HG02763 (cell line): Measurements from ENCODE around the gene RNF128.

ENCODE experiments used
- ATAC-seq: cut with Tn5 transposase; IDR thresholded peaks from one replicate; pipeline ENCODE4 v1.9.1; 2021; ENCODE audit warnings: mild to moderate bottlenecking, moderate library complexity; ENCODE audit not compliant: unreplicated experiment

The RNF128 gene, protein sequence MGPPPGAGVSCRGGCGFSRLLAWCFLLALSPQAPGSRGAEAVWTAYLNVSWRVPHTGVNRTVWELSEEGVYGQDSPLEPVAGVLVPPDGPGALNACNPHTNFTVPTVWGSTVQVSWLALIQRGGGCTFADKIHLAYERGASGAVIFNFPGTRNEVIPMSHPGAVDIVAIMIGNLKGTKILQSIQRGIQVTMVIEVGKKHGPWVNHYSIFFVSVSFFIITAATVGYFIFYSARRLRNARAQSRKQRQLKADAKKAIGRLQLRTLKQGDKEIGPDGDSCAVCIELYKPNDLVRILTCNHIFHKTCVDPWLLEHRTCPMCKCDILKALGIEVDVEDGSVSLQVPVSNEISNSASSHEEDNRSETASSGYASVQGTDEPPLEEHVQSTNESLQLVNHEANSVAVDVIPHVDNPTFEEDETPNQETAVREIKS

DNA sequence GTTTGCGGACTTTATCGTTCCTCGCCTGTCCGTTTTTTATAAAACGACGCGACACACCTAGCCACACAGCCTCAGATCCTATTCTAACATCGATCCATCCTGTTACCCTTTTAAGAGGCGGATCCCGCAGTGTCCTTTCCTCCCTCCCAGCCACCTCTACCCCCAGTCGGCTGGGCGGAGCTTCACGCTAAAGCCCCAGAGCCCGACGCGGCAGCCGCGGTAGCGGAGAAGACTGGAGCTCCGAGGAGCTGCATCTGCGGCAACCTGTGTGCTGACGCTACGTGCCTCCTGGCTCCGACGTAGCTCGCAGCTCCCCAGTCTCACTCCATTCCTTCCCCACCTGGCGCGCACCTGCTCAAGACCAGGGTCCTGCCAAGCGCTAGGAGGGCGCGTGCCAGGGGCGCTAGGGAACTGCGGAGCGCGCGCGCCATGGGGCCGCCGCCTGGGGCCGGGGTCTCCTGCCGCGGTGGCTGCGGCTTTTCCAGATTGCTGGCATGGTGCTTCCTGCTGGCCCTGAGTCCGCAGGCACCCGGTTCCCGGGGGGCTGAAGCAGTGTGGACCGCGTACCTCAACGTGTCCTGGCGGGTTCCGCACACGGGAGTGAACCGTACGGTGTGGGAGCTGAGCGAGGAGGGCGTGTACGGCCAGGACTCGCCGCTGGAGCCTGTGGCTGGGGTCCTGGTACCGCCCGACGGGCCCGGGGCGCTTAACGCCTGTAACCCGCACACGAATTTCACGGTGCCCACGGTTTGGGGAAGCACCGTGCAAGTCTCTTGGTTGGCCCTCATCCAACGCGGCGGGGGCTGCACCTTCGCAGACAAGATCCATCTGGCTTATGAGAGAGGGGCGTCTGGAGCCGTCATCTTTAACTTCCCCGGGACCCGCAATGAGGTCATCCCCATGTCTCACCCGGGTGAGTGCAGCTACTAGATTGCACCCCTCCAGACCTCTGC, at the start of gene RNF128:
TSS of gene RNF128 (plus strand) at position 217 of the 953 bp plus-strand sequence. CDS start at position 430, 213 bp downstream.
- ATAC-seq: no peak

DNA sequence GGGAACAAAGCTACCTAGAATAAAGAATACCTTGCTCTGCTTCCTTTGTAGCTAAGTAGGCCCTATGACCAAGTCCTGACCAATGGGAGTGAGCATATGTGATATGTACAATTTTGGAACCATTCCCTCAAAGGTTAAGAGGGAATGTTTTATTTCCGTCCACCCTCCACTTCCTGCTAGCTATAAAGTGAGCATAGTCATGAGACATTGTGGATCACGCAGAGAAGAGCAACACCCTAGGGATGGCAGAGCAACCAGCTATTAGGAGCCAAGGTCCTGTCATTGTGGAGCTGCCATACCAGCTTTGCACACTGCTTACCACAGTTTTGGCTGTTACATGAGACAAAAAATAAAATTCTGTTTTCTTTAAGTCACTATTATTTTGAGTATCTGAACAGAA, 45.8 kb upstream of the RNF128 start:
- ATAC-seq: no peak

DNA sequence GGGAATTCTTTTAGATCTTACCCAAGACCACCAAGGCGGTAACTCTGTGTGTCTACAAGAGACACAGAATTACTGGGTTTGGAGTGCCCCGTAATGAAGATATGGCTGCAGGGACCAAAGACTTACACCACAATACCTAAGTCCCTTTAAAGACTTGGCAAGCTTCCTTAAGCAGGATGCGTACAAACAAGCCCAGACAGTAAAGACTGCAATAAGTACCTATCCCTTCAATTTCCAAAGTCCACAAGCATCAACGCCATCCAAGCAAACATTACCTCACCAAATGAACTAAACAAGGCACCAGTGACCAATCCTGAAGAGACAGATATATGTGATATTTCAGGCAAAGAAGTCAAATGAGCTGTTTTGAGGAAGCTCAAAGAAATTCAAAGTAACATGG, 42.3 kb upstream of the RNF128 start:
- ATAC-seq: no peak

DNA sequence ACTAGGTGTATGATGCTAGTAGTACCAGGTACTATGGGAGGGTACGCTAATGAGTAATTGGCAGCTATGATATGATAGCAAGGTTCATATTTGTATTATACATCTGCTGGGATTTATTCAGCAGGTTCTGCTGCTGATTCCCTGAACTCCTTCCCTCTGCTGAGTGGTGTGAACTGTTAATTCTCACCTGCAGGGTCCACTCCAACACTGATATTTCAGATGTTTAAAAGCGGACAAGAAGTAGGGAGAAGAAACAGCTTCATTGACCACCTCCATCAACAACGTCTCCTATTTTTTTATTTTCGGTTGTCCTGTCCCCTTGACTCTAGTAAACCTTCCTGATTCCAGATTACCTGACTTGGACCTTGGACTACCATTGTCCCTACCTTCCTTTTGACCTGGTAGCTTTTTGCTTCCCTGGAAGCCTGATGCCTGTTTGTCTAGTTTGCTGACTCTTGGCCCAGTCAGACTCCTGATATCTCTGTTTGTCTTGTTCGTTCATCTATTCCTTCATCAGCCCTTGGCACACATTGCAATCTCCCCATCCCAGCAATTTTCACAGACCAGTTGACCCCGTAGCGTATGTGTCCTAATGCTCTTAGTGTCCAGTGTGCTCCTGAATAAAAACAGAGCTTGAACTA, 34.0 kb upstream of the RNF128 start:
- ATAC-seq: no peak

DNA sequence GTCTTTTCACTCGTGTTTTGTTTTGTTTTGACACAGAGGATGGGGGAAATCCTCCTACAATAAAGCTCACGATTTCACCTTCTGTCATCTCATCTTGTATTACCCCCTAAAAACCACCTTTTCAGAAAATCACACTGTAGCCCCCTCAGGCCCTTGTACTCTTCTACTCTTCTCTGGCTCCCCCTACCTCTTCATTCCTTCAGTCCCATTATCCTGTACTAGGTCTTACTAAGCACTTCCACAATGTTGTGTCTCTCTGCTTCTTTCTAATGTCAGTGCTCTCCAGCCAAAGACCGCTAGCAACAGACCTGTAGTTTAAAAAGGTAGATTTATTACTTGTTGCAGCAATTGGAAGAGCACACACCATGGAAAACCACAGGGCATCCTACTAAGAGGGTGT, 30.0 kb upstream of the RNF128 start:
- no peak for ATAC-seq

DNA sequence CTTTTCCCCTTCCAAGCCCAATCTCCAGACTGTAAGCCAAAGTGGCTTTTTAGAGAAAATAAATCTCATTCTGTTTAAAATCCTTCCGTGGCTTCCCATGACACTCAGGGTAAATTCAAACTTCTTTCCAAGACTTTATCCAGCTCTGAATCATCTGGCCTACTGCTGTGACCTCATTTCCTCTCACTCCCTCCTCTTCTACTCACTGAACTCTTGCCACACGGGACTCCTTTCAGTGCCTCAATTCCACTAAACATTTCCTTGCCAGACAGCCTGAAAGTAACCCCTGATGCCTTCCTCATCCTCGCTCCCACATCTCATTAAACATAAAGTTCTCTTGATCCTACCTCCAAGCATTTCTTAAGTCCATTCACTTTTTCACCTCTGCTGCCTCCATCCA, 27.8 kb upstream of the RNF128 start:
- ATAC-seq: no peak

DNA sequence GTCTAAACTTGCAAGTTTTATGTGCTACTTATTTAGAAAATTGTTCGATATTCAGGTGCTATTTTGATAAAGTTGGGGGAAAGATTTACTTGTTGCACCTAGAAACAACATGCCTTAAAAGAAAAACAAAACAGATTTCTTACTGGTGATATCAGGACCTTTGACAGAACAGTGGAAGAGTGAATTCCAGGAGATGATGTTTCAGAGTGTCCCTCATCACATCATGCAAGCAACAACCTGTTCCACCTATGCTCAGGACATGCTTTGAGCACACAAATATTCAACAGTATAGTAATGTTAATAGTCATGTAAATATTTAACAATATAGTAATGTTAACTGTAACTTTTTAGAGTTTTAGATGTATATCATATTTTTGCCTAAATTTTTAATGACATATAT, 23.9 kb upstream of the RNF128 start:
- no peak for ATAC-seq

DNA sequence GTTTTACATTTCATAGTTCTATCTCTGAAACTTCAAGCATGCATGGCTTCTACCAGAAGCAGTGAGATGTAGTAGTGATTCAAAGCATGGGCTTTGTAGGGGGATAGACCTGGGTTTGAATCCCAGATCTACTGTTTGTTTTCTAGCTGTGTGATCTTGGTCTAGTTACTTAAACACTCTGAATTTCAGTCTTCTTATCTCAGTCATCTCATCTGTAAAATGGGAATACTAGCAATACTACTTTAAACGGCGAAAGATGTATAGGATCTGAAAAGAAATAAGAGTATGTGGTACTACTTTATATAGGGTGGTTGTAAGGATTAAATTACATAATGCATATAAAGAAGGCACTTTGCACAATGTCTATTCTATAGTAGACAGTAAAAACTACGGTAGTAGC, 20.0 kb upstream of the RNF128 start:
- ATAC-seq: no peak

DNA sequence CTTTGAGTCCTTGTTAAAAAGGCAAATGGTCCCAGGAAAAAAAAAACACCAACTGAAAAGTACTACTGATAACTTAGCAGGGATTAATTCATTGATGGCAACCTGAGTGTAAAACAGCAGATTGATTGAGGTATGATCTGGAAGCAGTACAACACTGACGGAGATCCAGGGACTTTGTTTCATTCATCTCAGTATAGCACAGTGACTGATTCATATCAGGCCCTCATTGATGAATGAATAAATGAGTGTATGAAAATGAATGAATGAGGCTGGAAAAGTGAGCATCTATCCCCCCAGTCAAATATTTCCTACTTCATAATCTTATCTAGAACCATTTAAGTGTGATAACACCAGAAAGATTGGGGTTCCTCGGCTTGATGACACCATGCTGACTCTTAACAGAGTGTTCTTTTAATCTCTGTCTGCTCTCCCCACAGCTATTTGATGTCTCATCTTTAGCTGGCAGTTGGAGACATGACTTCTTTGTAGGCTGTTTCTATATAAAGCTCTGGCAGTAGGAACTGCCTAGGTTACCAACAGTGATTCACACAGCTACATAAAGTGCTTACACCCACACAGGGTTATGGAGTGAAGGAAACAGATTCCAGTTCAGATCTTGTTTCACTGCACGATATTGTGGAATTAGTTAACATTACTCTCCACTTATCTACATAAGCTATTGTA, 18.6 kb upstream of the RNF128 start:
- no peak for ATAC-seq

DNA sequence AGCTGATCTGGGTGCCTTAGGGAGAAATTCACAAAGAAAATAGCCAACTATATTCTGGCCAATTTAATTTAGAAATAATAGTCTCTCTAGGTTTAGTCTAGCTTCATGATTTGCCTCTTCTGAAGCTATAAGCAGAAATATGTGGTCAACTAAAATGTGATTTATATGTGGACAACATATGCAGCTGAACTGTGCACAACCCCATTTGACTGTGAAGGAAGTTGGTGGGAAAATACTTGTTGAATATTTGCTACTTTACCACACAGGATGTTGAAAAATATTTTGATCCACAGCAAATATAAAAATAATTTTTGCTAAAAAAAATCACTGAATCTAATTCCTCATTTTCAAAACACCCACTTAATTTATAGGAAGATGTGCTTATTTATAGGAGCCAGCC, 15.7 kb upstream of the RNF128 start:
- ATAC-seq: no peak

DNA sequence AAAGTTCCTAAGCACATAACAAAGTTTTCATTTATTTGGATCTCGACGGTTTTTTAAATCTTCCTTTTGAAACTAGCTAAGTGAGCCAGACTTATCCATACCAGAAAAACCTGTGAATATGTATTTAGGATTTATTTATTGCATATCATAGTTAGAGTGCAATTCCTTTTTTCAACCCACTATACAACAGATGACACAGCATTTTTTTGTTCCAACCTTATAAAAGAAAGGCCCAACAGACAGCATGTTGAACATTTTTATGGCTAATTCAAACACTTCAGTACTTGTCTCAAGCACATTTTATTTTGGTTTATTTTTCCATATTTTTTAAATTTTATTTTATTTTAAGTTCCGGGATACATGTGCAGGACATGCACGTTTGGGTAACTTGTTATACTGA, 15.1 kb upstream of the RNF128 start:
- no peak for ATAC-seq

DNA sequence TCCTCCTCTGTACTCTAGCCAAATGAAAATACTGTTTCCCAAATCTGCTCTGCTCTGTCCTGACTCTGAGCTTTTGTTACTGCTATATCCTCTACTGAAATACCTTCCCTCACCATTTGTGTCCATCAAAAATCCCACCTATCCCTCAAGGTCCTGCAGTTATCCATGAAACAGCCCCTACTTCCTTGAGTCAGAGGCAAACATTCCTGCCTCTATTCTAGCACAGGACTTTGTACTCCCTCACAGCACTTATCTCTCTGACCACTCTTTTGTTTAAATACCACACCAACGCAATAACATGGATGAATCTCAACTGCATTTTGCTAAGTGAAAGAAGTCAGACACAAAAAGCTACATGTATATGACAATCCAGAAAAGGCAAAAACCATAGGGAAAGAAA, 10.5 kb upstream of the RNF128 start:
- no peak for ATAC-seq

DNA sequence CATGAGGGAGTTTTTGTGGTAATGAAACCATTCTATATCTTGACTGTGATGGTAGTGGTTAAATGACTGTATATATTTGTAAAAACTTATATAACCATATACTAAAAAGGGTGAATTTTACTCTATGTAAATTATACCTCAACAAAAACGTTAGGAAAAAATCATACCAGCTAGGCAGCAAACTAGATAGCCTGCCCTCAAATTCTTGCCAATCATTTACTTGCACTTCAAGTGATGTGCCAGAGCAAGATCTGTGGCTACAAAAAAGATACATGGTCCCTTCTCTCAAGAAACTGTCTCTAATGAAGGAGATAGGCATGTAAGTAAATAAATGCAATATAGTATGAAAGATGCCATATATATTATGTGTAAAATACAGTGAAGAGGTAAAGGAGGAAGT, 10.0 kb upstream of the RNF128 start:
- ATAC-seq: no peak

DNA sequence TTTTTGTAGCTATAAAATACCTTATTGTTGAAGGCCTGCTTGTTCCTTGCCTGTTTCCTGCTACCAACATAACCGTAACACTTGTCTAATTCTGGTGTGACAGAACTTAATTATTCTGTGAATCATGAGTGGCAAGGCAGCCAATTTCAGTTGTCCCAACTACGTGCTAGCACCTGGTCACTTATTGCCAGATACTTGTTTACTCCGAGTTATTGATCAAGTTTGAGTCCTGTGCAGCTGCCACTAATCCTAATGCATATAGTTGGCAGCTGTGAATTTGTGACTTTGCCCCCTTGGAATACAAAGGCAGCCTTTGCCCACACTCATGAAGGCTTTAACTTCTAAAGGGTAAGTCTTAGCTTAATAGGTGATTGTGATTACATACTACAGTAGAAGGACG, 7.8 kb upstream of the RNF128 start:
- ATAC-seq: no peak

DNA sequence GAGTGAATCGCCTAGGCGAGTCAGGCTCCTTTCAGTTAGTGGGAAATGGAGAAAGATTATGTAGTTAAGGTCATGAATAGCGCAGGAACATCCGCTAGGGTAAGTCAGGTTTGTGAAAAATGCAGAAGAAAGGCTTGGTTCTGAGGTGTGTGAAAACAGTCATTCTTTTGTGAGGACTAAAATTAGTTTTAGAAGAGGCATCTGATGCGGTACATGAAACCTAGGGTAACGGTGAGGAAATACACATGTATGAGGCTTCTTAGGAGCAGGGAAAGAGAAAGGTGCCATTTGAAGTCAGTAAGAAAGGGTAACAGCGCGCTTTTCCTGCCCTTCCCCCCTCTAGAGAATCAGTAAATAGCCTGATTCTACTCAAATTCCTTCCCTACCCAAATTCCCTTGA, 570 bp upstream of the RNF128 start:
- ATAC-seq: no peak

DNA sequence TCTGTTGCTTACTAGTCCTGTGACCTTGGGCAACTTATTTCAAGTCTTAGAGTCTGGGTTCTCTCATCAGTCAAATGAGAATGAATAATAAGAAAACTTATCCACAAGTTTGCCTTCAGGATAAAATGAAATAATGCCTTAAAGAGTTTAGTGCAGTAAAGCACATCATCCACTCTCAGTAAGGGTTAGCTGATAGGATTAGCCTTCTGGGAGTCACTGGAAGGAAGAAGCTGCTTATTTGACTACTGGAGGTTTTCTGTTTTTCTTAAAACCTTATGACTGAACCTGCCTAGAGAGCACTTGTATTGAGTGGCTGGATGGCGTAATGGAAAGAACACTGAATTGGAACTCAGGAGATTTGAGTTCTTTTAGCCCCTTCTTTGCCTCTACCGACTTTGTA, 1.8 kb downstream of the RNF128 start:
- no peak for ATAC-seq

DNA sequence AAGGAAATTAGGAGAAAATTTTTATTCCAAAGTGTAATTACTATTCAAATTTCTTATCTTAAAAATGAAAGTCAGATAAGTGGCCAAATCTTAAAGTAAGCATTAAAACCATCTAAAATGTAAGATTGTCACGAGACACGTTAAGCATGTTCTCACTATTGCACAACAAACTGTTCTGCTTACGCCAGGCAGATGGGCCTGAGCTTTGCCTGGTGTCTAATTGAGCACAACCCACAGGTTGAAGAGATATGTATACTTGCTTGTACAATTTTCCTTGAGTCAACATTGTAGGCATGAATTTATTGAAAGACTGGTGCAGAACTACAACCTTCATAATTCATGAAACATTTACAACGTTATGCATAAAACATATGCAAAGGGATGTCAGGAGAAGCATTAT, 3.9 kb downstream of the RNF128 start:
- no peak for ATAC-seq

DNA sequence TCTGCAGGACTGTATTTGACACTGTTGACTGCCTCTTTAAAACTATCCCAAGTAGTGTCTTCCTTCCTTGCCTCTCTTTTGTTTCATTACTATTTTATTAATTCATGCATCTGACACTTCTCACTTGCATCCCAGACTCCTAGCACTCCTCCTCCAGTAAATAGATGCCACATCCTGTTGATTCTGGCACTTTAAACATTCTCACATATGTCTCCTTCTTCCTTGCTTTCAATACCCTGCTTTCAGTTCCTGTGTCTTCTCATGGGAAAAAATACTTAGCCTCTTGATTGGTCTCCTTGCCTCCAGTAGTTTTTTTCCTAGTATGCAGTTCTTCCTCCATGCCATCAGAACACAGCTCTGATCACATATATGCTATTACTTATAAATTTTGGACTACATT, 5.1 kb downstream of the RNF128 start:
- ATAC-seq: no peak

DNA sequence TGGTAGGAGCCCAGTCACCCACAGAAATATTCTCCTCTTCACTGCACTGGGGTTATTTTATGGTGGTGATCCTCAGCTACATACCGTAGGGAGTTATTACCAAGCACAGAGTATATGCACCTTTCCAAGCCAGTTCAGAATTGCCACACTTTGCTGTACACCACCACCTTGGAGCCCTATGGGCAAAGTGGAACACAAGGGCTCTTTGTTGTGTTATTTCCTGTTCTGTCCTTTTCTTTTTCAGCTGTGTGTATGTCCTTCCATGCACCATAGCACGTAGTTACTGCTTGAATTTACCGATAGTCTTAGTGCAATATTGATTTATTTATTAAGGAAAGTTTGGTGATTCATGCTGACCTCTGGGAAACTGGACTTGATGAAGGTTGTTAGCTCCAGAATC, 8.3 kb downstream of the RNF128 start:
- ATAC-seq: no peak

DNA sequence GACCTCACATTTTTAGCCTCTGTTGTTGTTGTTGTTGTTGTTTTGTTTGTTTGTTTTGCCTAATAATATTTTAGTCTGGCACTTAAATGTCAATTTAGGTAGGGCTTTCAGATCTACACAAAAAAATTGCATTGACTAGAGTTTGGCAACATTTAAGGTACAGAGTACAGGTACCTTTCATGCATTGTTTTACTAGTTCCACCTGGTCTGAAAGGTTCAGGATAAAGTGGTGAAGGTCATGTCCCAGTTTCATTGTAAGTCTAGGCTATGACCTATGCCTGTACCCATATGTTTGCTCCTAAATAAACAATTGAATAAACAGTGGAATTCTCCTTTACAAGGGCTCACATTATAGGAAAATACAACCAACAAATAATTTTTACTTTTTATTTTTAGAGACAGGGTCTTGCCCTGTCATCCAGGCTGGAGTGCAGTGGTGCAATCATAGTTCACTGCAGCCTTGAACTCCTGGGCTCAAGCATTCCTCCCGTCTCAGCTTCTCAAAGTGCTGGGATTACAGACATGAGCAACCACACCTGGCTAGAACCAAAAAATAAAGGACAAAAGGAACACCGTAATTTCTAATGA, 13.8 kb downstream of the RNF128 start:
- no peak for ATAC-seq

DNA sequence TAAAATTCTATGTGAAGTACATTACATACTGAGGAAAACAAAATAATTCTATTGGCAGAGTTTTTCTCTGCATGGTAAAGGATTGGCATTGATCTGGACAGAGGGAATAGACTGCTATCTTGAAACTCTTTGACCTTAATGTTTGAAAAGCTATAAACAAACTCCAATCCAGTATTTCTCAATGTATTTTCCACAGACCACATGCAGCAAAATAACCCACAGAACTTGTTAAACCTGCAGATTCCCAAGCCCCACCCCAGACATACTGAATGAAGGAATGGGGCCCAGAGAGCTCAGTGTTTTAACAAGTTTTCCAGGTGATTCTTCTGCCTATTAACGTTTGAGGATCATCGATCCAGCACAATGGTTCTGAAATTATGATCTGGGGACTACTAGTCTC, 15.7 kb downstream of the RNF128 start:
- ATAC-seq: no peak
